HG02981 (cell line): ENCODE results near the gene HPX.

ENCODE experiments used
- ATAC-seq: cut with Tn5 transposase; IDR thresholded peaks from one replicate; pipeline ENCODE4 v1.9.1; 2021; ENCODE audit warnings: mild to moderate bottlenecking, moderate library complexity; ENCODE audit not compliant: unreplicated experiment

HPX gene

GRCh38 chr11:6418557-6419008 lies 22.2 kb downstream of the HPX start:
- no peak for ATAC-seq

GRCh38 chr11:6417907-6418556 lies 22.8 kb downstream of the HPX start:
- no peak for ATAC-seq

GRCh38 chr11:6415797-6416196 lies 25.0 kb downstream of the HPX start:
- no peak for ATAC-seq

- no peak for ATAC-seq
Measured at GRCh38 chr11:6414874-6415328, 25.9 kb downstream of the HPX start.

GRCh38 chr11:6413791-6414201 lies 27.0 kb downstream of the HPX start:
- no peak for ATAC-seq

- ATAC-seq: no peak
Measured at GRCh38 chr11:6411594-6412031, 29.2 kb downstream of the HPX start.

GRCh38 chr11:6410695-6411430 lies 29.9 kb downstream of the HPX start:
- no peak for ATAC-seq

- ATAC-seq: no peak
Measured at GRCh38 chr11:6406370-6406769, 34.4 kb downstream of the HPX start.

GRCh38 chr11:6405846-6406245 lies 34.9 kb downstream of the HPX start:
- no peak for ATAC-seq

GRCh38 chr11:6405052-6405667 lies 35.6 kb downstream of the HPX start:
- ATAC-seq: no peak

GRCh38 chr11:6404342-6405051 lies 36.3 kb downstream of the HPX start:
- ATAC-seq: no peak

- ATAC-seq: no peak
Measured at GRCh38 chr11:6403539-6403938, 37.2 kb downstream of the HPX start.

- ATAC-seq: peak; percentile 85
Measured at GRCh38 chr11:6402561-6402981, 38.2 kb downstream of the HPX start.

- ATAC-seq: peak; percentile 33
Measured at GRCh38 chr11:6402061-6402470, 38.7 kb downstream of the HPX start.

- no peak for ATAC-seq
Measured at GRCh38 chr11:6401464-6401863, 39.3 kb downstream of the HPX start.

- no peak for ATAC-seq
Measured at GRCh38 chr11:6400431-6401345, 40.1 kb downstream of the HPX start.

- no peak for ATAC-seq
Measured at GRCh38 chr11:6397636-6398035, 43.2 kb downstream of the HPX start.

GRCh38 chr11:6397156-6397555 lies 43.6 kb downstream of the HPX start:
- ATAC-seq: no peak

- no peak for ATAC-seq
Measured at GRCh38 chr11:6395470-6396060, 45.2 kb downstream of the HPX start.
